ENCODE data around the gene CHCHD3.
A peak's percentile ranks its signal among the peaks of the same experiment; 100 is the strongest.
"Not testable (repeated sequence)": the region's sequence is repeated elsewhere in the genome, so short reads cannot be mapped to it uniquely, and the experiment has no call there.

CHCHD3 gene

DNA sequence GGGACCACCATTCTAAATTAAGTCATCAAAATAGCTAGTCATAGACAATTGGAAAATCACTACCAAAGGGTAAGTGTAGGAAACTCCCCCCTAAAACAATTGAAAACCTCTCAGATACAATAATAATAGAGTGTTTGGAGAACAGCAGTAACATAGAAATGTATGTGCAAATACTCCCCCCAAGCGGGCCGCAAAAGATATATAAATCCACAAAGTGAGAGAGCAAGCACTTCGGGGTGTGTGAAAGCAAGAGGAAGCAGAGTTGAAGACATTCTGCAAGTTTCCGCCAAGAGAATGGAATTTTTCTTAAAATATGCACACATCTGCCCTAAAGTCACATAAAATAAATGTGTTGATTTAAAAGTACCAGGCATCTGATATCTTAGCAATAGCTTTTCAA, 33.3 kb downstream of the CHCHD3 start:
- DNase-seq (ENCODE audit: low spot score) = no peak

DNA sequence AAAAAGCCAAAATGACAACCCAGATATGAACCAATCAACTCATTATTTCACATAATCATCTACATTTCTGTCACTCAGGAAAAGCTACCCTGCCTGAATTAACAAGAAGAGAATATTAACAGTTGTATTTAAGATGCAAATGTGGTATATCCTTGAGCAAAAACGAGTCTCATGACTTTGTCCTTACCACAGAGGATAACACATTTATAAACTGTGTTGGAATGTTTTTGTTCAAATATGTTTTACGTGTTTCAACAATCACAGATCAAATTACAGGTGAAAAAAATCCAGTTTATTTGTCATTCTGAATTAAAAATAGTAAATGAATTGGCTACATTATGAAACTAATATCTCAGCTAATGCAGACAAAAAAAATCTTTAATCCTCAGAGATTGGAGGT, 34.6 kb downstream of the CHCHD3 start:
- DNase-seq (ENCODE audit: low spot score) (no peak), FAIRE-seq (no peak)

More for the DNA sequence above, 33.3 kb downstream of the CHCHD3 start:
- FAIRE-seq = no peak

DNA sequence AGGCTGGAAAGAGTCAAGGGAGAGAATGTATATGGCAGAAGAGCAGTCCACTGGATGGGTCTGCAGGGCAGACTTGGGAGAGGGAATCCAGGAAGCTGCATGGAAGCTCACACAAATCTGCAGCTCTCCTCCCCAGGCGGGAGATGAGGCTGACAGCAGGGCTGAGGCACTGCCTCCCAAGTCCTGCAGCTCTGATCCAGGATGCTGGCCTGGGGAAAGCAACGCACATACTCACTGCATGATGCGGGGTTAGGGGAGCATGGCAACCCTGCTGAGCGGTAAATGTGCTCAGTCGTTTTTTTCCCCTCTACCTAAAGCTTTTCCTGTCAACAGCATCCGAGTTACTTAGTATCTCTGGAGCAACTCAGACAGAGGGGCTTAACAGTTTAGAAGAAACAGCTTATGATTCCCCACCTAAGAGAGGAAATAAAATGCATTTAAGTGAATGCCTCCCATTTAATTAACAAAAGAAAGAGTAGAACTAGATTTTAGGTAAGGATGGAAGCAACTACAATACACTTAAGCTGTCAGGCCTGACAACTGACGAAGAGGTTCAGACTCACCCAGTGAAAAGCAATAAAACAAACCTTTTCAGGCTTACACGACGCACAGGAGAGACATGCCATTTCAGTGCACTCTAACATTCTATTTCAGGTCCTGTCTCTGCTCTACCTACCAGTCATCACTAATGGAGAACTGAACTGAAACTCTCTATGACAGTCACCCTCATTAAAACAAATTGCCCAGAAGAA, 37.0 kb downstream of the CHCHD3 start:
- no peak for FAIRE-seq
- DNase-seq (ENCODE audit: low spot score) = no peak

DNA sequence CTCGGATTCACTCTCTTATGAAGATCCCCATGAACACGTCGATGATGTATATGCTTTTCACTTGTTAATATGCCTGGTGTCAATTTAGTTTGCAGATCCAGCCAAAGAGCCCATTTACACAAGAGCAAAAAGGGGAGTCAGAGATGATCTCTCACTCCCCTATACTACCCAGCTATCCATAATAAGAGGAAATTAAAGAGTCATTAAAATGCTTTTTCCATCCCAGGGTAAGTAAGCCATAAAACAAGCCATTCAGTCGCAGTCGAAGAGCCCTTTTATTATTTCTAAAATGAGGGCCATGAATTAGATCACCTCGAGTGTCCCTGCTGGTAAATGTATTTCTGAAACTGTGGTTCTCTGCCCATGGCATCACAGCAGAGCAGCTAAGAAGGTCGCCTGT, 41.2 kb downstream of the CHCHD3 start:
- FAIRE-seq = no peak

DNA sequence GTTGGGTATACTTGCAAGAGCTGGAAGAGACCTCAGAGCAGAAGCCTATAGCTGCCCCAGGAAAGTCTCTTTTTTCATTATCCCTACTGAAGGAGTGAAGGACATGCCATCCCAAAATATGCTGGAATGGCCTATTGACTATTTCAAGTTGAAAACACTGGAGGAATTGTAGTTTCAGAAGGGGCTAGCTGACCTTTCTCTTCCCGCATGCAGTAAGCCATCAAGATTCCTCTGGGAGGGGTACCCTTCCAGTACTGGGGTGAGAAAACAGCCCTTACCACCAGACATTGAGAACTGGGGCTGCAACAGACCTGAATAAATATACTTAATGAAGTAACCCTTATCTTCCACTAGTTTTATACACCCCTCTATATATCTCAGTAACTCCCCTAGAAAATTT, 41.7 kb downstream of the CHCHD3 start:
- FAIRE-seq = no peak
- no peak for DNase-seq (ENCODE audit: low spot score)

More for the DNA sequence above, 41.2 kb downstream of the CHCHD3 start:
- DNase-seq (ENCODE audit: low spot score) = no peak

GRCh38 chr7:133039614-133040013, 42.3 kb downstream of the CHCHD3 start:
- FAIRE-seq = no peak

GRCh38 chr7:133036289-133036688, 45.6 kb downstream of the CHCHD3 start:
- FAIRE-seq (peak; percentile 24), DNase-seq (ENCODE audit: low spot score) (no peak)

More at GRCh38 chr7:133039614-133040013, 42.3 kb downstream of the CHCHD3 start:
- no peak for DNase-seq (ENCODE audit: low spot score)

GRCh38 chr7:133035240-133035639, 46.6 kb downstream of the CHCHD3 start:
- FAIRE-seq; DNase-seq (ENCODE audit: low spot score): not testable (repeated sequence)

DNA sequence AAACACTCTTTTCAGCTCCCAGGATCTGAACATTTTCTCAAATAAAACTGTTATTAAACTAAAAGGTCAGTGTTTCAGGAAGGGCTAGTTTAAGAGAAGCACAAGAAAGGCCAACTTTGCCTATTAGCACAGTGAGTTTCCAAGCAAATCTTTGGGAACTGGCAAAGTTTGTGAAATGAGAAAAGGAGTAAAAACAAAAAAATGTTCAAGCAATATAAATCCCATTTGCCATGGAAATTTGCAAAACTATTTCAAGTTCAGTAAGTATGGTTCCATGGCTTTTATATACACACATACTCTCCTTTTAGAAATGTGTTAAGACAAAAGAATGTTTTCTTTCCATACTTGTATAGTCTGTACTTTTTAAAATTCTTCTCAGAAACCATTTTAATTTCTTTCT, 51.5 kb downstream of the CHCHD3 start:
- FAIRE-seq = no peak
- no peak for DNase-seq (ENCODE audit: low spot score)

GRCh38 chr7:133029463-133029862, 52.4 kb downstream of the CHCHD3 start:
- DNase-seq (ENCODE audit: low spot score) = no peak
- no peak for FAIRE-seq

GRCh38 chr7:133027397-133027796, 54.5 kb downstream of the CHCHD3 start:
- no peak for DNase-seq (ENCODE audit: low spot score)
- FAIRE-seq = no peak

DNA sequence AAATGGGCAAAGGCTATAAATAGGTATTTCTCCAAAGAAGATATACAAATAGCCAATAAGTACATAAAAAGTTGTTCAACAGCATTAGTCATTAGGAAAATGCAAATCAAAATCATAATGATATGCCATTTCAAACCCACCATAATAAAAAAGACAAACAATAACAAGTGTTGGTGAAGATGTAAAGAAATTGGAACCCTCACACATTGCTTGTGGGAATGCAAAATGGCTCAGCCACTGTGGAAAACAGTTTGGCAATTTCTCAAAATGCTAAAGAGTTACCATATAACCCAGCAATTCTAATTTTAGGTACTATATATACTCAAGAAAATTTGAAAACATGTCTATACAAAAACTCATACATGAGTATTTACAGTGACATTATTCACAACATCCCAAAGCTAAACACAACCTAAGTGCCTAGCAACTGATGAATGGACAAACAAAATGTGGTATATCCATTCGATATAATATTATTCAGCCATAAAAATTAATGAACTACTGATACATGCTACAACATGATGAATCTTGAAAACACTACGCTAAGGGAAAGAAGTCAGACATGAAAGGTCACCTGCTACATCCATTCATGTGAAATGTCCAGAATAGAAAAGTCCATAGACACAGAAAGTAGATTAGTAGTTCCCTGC, 55.6 kb downstream of the CHCHD3 start:
- FAIRE-seq (no peak), DNase-seq (ENCODE audit: low spot score) (no peak)

DNA sequence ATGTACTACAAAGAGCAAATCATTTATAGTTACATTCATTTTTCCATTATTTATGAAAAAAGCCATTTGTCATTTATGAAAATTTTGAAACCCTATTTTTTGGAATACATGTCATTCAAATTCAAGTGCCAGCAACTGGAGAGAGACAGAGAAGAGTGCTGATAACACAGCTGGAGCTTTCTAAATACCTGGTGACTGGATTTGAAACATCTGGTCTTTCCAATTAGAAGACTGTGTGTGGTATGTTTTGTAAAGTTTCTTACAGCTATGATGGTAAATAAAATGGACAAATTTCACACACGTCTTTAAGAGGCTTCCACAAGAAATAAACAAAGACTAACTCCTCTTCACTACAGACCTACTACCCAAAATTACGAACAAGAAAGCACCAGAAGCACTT, 56.8 kb downstream of the CHCHD3 start:
- FAIRE-seq (no peak), DNase-seq (ENCODE audit: low spot score) (no peak)

DNA sequence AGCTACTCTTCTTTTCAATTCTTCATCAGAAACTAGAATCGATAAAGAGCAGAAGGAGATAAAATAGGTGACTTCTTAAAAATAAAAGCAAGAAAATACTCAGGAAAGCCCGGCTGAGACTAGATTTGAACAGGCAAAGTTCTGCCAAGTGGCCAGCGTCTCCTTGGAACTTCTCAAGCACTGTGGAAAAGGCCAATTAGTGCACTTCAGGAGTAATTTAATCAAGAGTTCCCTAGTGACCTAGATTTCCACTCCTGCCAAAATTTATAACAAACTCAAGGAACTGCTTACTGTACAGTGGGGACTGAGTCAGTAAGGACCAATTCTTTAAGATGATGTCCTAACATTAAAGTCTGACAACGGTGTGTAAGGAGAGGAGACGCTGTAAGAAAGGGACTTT, 57.3 kb downstream of the CHCHD3 start:
- FAIRE-seq (no peak), DNase-seq (ENCODE audit: low spot score) (no peak)

DNA sequence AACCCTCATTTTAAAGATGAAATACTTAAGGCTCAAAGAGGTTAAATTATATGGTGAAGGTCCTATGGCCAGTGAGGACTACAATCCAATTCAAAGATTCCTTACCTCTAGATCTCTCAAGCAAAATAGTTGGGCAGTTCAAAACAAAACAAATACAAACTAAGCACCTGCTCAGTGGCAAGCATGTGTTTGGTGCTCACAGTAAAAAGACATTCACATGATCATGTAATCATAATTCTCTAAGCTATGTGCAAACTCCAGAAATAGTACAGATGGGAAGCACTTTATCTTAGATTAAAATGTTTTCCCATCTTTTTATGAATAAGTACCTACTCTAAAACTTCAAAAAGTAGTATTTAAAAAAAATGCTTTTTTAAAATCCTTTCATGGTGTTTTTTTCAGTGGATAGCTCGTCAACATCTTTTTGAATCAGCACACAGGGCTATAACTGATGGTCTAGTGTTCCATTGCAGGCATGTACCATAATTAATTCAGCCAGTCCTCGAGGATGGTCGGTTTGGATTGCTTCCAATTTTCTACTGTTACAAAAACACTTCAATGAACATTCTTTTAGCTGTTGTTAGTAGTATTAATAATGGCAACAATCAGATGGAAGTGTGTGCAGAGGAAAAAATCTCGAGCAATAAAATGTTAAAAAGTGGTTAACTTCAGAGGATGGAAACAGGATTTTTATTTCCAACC, 58.4 kb downstream of the CHCHD3 start:
- DNase-seq (ENCODE audit: low spot score) (no peak), FAIRE-seq (no peak)

DNA sequence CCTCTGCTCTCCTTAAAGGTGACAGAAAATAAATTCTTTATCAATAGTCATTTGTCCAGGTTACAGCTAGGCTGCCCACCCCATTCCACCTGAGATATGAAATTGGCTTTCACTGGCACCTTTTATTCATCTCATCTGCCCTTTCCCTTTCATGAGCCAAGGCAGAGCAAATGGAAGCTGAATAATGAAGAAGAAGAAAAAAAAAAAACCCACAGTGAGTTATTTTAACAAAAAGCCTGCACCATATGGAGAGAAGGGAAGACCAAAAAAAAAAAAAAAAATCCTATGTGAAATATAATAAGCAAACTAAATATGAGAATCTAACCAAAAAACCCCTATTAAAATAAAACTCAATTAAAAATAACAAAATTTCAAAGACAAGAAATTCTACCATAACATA, 59.2 kb downstream of the CHCHD3 start:
- peak; percentile 64 for FAIRE-seq
- no peak for DNase-seq (ENCODE audit: low spot score)

GRCh38 chr7:133021196-133021595, 60.7 kb downstream of the CHCHD3 start:
- FAIRE-seq (no peak), DNase-seq (ENCODE audit: low spot score) (no peak)

DNA sequence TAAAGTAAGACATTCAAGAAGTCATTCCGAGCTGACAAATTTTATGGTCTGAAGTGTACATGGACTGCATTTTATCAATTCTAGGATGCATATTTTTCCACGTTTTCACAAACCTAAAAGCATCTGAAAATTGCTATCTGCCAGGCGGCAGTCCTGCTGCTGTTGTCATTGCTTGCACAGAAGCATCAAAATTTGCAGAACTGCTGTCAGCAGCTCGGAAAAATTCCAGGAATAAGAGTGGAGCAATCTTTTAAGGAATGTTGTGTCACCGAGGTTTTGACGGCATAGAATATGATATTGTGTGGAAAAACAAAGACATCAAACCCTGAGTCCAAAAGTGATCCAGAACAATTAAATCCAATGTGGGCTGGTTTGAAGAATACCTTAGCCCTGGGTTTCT, 61.4 kb downstream of the CHCHD3 start:
- DNase-seq (ENCODE audit: low spot score) = no peak
- FAIRE-seq = no peak

- FAIRE-seq (no peak), DNase-seq (ENCODE audit: low spot score) (no peak)
Observed at GRCh38 chr7:133019590-133019989, 62.3 kb downstream of the CHCHD3 start.

- DNase-seq (ENCODE audit: low spot score) (no peak), FAIRE-seq (no peak)
Observed at GRCh38 chr7:133016604-133017003, 65.3 kb downstream of the CHCHD3 start.

- FAIRE-seq = no peak
Observed at GRCh38 chr7:133015888-133016287, 66.0 kb downstream of the CHCHD3 start.

GRCh38 chr7:133011746-133012145, 70.1 kb downstream of the CHCHD3 start:
- DNase-seq (ENCODE audit: low spot score) (no peak), FAIRE-seq (no peak)

More at GRCh38 chr7:133015888-133016287, 66.0 kb downstream of the CHCHD3 start:
- DNase-seq (ENCODE audit: low spot score) = no peak
